GM18502 (cell line): ENCODE data around the gene TREM1.

Source experiments
- ATAC-seq: cut with Tn5 transposase; IDR thresholded peaks from one replicate; pipeline ENCODE4 v1.9.1; 2021; ENCODE audit warnings: mild to moderate bottlenecking; ENCODE audit not compliant: unreplicated experiment, poor library complexity

TREM1 gene

DNA sequence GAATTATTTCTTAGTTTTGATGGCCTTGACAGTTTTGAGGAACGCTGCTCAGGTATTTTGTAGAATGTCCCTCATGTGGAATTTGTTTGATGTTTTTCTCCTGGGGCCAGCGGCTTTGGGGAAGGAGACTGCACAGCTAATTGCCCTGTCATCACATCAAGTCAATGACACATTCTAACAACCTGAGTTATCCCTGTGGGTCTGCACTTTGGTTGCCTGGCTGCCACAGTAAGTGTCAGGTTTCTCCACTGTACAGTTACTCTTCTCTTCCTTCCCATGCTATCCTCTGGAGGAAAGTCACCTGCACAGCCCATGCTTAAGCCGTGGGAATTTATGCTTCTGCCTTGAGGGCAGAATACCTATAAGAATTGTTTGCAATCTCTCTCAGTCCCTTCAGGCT is 59.7 kb downstream of the TREM1 start:
- no peak for ATAC-seq

DNA sequence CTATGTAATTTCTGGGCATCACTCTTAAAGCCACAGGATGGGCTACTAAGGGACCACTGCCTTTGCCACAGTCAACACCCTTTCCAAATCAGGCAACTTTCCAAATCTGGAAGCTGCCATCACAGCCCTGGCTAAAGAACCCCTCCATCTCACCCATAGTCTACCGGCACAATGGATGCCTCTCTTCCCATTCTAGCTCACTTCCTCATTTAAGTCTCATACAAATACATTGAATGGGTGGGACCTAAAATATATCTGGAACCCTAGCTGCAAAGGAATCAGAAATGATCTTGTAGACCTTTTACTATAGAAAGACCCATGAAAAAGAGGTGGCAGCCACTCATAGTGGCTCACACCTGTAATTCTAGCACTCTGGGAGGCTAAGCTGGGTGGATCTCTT is 61.7 kb downstream of the TREM1 start:
- no peak for ATAC-seq
